M059J (cell line): Measurements from ENCODE around the gene LCE2B. TPM values are rescaled to one million over a fixed set of nuclear protein-coding genes. Genes with fewer than 3 reads are reported as not detected.
"Not testable (repeated sequence)": the region's sequence is repeated elsewhere in the genome, so short reads cannot be mapped to it uniquely, and the experiment has no call there.

ENCODE experiments used
- DNase-seq: peaks from one replicate; pipeline ENCODE4 v3.0.0-alpha.2; 2012; ENCODE audit warnings: low read depth
- total RNA-seq: library from RNA; depleted of rRNA; stranded (reverse); fragments of >200 nt; shearing (Covaris generic); gene quantifications from 2 replicates; pipeline ENCODE4 v1.2.3, GENCODE V29; 2014; rRNA removed

Gene LCE2B, protein sequence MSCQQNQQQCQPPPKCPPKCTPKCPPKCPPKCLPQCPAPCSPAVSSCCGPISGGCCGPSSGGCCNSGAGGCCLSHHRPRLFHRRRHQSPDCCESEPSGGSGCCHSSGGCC
- not detected in 2 replicates for total RNA-seq

DNA sequence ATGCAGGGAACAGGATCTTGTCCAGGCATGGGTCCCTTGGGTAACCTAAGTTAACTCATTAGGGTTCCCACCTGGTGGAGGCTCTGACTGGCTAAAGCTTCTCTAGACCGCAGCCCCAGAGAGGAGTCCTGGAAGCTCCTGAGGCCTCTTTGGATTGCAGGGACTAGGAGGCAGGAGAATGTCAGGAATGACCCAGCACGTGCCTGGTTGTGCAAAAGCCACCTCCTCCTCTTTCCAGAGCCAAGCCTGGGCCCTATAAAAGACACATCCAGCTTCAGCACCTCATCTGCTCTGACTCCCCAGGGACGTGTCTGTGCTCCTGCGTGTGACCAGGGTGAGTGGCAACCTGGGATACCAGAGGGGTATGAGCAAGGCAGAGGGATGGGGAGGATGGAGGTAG, at the start of gene LCE2B:
TSS of gene LCE2B (plus strand) at position 301 of the 400 bp plus-strand sequence. CDS start 721 bp downstream, outside the sequence.
- DNase-seq, result not testable (repeated sequence)

DNA sequence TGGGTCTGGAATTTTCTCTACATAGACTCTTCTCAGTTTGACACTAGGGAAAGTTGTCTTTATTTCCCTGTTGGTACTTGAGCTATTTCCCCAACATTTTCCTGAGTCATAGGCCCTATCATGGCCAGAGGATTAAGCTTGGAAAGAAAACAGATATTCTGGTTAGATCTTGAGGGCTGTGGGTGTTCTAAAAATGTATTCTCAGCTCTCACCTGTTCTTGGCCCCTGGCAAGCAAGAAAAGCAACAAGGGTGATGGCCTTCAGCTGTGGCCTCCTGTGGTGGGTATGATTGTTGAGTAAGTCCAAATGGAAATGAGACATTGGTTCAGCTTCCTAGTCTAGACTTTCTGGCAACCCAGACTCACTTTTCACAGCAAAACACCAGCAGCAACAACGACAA, 45.6 kb upstream of the LCE2B start:
- no peak for DNase-seq

DNA sequence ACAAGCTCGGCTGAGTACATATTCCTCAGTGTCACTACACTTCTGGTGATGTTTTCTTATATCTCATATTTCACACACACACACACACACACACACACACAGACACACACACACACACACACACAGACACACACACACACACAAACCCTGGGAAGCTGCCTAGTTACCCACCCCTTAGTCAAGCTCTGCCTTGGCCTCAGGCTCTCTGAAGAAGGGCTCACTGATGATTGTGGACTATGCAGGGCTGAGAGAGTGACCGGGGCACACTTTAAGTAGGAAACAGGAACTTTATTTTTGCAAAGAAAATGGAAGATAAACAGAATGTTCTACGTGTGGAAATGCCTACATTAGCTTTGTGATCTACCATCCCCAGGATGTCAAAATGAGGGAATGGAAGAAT, 42.0 kb upstream of the LCE2B start:
- no peak for DNase-seq

DNA sequence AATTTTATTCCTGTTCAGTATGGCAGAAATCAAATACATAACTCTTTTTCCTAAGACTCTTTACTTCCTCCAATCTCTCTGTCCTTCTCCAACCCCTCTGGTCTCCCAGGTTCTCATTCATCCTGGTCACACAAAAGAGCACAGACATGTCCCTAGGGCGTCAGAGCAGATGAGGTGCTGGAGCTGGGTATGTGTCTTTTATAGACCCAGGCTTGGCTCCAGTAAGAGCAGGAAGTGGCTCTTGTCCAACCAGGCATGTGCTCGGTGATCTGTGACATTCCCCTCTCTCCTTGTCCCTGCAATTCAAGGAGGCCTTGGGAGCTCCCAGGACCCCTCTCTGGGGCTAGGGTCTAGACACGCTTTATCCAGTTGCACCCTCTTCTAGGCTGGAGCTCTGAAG, 40.8 kb upstream of the LCE2B start:
- no peak for DNase-seq

DNA sequence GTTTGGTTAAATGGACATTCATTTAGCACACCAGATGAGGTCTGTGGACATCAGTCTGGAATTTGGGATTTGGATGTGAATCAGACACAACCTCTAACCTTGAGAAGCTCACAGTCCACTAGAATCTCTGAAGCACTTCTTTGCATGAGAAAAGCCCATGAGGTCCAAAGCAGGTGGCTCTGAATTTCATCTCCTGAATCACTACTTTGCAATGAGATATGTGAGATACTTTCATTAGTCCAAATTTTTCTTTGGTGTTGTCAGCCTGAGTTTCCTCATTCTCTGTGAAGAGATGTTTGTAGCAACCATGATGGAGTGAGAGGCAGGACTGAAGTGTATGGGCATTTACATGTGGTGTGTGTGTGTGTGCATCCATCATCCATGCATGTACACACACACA, 39.3 kb upstream of the LCE2B start:
- DNase-seq, result no peak

DNA sequence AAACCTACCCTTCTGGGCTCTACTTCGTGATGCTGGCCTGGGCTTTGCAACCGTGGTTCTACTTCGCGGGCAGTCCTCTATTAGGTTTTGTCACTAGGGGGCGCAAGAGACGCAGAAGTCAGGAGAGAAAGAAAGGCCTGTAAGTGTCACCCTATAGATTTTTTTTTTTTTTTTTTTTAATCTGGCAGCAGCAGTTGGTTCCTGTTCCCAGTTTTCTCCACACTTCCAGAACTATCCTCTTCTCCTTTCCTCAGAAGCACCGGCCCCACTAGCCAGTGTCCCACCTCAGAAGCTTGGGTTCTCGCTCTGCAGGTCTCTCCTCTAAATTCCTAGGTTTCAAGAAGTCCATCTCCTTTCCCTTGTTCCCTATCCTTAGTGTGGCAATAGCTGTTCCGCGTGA, 31.8 kb upstream of the LCE2B start:
- peak; percentile 32 for DNase-seq

DNA sequence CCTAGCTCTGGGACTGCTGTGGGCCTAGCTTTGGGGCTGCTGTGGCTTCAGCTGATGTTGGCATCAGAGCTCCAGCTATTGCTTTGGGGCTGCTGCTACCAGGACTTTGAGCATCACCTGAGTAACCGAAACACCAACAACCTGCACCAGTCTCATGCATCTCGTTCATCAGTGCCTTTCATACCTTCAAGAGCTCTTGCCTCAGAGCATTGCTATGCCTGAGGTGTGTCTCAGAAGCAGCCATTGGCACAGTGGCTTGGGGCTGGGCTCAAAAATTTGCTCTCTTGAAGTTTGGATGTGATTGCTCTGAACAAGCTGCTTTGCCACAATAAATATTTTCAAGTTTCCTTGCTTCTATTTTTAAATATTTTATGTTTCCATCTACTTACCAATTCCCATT, 29.5 kb upstream of the LCE2B start:
- no peak for DNase-seq

DNA sequence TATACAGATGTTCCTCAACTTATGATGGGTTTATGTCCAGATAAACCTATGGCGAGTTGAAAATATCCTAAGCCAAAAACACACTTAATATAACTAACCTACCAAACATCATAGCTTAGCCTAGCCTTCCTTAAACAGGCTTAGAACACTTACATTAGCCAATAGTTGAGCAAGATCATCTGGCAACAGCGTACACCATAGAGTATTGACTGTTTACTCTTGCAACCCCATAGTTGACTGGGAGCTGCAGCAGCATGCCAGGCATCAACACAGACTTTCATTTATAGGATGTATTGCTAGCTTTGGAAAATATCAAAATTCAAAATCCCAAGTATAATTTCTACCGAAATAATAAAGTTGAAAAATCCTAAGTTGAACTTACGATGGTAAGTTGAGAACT, 28.2 kb upstream of the LCE2B start:
- DNase-seq, result no peak

DNA sequence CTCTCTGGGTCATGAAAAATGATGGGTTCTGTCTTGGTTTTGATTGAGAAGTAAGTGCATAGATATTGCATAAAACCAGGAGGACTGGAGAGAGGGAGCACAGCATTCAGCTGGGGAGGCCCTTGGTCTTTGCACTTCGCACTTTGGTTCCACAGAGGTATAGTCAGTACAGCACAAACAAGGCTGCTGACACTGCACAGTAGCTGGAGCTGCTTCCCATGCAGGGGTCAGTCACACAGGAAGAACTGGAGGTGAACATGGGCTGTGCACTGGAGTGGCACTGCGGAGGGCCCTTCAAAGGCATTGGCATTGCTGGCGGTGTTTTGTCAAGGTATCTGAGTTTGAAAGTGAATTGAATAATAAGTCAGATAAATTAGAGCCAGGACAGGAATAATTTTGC, 27.3 kb upstream of the LCE2B start:
- no peak for DNase-seq

DNA sequence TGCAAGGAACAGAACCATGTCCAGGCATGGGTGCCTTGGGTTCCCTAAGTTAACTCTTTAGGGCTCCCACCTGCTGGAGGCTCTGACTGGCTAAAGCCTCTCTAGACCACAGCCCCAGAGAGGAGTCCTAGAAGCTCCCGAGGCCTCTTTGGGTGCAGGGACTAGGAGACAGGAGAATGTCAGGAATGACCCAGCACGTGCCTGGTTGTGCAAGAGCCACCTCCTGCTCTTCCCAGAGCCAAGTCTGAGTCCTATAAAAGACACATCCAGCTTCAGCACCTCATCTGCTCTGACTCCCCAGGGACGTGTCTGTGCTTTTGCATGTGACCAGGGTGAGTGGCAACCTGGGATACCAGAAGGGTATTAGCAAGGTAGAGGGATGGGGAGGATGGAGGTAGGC, 22.8 kb upstream of the LCE2B start, which contains the start of gene LCE2D:
TSS of gene LCE2D (plus strand) at position 283 of the 400 bp plus-strand sequence. CDS start 726 bp downstream, outside the sequence.
- no peak for DNase-seq

DNA sequence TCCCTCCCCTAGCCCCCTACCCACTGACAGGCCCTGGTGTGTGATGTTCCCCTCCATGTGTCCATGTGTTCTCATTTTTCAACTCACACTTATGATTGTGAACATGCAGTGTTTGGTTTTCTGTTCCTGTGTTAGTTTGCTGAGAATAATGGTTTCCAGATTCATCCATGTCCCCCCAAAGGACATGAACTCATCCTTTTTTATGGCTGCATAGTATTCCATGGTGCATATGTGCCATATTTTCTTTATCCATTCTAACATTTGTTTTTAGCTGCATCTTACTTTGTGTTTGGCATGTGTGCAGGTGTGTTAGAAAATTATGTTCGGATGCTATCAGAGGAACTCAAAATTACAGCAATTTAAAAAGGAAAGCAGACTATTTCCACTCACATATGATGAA, 19.8 kb upstream of the LCE2B start:
- not testable (repeated sequence) for DNase-seq

DNA sequence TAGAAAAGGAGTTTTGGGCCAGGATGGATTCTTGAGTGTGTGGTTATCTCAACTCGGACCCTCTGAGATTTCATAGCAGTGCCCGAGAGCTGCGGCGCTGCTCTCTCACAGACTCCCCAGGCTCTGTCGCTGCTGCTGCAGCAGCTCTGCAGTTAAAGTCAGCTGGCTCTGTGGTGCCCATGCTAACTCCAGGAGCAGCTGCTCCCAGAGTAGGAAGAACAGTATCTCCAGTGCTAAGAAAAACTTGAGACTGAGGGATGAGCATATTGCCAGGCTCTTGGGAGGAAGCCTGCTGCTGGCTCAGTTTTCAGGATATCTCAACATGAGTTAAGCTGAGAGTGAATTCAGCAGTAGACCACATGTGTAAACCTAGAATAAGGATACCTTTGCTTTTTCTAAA, 18.3 kb upstream of the LCE2B start:
- no peak for DNase-seq

DNA sequence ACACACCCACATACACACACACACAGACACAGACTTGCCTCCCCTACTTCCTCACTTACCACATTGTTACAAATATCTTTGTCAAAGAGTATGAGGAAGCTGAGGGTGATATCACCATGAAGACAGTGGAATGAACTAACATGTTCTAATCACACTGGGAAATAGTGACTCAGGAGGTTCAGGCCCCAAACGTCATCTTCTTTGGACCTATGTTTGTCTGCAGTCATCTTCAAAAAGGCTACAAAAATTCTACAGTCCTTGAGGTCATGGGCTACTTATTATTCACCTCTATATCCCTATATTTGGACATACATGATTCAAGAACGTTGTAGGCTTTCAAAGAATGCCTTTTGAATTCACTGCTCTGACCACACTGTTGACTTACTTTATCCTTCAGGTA, 12.9 kb upstream of the LCE2B start:
- no peak for DNase-seq

DNA sequence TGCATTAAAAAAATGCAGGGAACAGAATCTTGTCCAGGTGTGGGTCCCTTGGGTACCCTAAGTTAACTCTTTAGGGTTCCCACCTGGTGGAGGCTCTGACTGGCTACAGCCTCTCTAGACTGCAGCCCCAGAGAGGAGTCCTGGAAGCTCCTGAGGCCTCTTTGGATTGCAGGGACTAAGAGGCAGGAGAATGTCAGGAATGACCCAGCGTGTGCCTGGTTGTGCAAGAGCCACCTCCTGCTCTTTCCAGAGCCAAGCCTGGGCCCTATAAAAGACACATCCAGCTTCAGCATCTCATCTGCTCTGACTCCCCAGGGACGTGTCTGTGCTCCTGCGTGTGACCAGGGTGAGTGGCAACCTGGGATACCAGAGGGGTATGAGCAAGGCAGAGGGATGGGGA, 10.9 kb upstream of the LCE2B start, which contains the start of gene LCE2C:
TSS of gene LCE2C (plus strand) at position 297 of the 400 bp plus-strand sequence. CDS start 737 bp downstream, outside the sequence.
- not testable (repeated sequence) for DNase-seq

DNA sequence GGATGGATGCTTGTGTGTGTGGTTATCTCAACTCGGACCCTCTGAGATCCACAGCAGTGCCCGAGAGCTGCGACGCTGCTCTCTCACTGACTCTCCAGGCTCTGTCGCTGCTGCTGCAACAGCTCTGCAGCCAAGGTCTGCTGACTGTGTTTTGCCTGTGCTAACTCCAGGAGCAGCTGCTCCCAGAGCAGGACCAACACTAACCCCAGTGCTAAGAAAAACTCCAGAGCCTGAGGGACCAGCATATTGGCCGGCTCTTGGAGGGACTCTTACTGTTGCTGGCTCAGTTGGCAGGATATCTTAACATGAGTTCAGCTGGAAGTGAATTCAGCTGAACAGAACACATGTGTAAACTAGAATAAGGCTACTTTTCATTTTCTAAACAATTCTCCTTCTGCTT, 6.5 kb upstream of the LCE2B start:
- no peak for DNase-seq

DNA sequence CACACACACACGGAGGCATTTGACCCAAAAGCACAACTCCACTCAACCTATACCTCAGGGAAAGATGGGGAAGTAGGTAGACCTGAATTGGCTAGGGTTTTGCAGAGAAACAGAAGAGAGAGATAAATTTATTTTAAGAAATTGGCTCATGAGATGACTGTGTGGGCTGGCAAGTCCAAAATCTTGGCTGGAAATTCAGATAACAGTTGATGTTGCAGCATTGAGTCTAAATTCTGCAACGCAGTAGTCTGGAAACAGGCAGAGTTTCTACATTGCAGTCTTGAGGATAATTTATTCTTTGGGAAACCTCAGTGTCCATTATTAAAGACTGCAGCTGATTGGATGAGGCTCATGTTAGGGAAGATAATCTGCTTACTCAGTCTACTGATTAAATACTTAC, 4.3 kb upstream of the LCE2B start:
- no peak for DNase-seq

DNA sequence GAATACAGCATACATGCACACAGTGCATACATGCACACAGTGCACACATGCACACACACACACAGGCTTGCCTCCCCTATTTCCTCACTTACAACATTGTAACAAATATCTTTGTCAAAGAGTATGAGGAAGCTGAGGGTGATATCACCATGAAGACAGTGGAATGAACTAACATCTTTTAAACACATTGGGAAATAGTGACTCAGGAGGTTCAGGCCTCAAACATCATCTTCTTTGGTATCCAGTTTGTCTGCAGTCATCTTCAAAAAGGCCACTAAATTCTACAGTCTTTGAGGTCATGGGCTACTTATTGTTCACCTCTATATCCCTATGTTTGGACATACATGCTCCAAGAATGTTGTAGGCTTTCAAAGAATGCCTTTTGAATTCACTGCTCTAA, 2.1 kb upstream of the LCE2B start:
- DNase-seq, result no peak

DNA sequence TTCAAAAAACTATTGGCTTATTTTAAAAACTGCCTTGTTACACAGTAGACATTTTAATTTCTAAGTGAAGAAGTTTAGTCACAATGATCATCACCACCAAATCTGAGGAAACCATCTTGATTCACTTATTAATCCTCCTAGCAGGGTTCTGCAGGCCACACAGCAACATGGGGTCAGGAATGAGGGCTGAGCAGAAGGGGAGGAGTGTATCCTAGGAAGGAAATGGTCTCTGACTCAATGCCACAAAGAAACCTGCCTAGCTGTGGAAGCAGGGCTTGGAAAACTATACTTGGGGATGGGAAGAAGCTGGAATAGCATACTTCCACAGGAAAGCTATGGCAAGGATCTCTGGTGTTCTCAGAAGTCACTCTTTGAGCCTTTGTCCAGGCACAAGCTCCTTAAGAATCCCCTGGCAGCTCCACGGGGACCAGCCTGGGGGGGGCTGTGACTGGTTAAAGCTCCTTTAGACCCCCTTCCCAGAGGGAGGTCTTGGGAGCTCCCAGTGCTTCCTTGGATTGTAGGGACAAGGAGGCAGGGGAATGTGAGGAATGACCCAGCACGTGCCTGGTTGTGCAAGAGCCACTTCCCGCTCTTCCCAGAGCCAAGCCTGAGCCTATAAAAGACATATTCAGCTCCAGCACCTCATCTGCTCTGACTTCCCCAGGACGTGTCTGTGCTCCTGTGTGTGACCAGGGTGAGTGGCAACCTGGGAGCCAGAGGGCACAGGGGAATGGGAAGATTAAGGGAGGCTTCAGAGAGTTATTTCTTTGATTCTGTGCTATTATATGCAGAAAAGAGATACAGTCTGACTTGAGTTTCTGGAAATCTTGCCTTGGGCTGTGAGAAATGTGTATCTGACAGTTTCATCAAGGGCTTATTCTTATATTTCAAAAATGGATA, 12.0 kb downstream of the LCE2B start, which contains the start of gene LCE2A:
TSS of gene LCE2A (plus strand) at position 645 of the 900 bp plus-strand sequence. CDS start 557 bp downstream, outside the sequence.
- peak; percentile 2 for DNase-seq

DNA sequence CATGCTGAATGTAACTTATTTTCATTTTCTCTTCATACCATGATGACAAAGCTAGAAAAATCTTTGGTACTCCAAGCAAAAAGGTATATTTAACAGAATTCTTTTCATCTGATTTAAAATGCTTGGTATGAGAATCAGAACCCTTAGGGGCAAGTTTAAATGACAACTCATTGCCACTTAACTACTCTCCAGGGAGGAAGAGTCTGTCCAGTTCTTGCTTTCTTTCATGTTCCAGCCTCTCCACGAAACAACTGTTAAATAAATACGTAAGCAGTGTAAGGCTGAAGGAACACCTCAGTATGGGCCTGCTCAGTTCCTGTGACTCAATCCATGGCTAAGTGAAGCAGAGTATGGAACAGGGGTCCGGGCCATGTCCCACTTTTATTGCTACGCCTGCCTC, 13.8 kb downstream of the LCE2B start:
- DNase-seq, result peak; percentile 3

DNA sequence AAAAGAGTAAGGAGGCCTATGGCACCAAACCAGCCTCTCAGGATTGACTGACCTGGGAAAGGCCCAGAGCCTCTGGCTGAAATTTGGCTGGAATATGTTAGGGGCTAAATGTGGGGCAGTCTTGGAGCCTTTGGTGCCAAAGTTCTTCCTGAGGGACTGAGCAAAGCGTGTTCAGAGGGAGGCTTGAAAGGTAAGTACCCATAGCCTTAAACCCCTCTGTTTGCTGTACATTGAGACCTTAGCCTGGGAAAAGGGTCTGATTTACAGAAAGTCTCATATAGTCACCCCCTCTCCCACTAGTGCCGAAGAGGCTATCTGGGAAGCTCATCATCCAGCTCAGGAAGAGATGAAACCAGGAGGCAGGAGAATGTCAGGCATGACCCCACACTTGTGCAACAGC, 21.9 kb downstream of the LCE2B start, which contains the start of gene LCE4A:
TSS of gene LCE4A (plus strand) at position 301 of the 400 bp plus-strand sequence. CDS start 916 bp downstream, outside the sequence.
- no peak for DNase-seq

DNA sequence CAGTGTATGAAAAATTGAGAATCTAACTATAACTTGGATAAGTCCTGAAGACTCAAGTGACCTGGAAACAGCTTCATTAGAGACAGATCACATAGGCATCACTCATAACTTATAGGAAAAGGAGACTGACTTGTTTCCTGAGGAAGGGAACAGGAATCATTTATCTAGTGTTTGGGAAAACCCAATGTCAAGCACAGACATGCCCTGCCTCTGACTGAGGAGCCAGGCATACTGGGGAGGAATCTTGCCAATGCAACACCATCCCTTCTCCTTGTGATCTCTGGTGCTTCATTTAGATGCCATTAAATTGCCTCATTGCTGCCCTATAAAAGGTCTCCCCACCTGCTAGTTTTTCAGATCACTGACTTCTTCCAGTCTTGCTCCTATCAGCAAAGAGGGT, 32.3 kb downstream of the LCE2B start:
- DNase-seq, result no peak

DNA sequence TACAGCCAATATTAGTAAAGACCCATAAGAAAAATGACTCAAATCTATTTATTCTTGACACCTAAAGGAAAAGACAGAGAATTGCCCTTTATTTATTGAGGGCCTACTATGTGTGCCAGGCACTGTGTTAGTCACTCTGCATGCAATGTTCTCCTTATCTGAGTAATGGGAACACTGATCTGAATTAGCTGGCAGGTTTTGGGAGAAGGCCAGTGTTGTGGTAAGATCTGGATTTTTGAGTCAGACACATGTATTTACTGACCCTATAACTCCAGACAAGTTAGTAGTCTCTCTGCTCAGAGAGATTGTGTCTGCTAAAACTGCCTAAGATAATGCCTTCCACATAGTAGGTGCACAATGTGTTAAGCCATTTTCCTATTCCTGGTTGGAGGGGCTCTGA, 39.3 kb downstream of the LCE2B start:
- no peak for DNase-seq

DNA sequence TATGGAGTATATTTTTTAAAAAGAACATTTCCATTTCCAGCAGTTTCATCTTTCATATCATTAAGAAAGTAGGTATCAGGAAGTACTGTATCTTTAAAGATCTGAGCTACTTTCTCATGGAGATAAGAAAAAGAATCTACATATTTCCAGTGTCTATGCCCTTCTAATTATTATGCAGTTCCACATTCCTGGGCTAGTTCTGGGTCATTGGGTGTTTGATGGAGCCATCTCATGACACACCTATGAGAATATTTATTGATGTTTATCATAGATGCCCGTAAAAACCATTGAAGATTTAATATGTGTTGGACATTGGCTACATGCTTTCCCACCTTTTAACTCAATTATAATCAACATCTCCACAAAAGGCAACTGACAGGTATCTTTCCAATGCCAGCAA, 43.1 kb downstream of the LCE2B start:
- DNase-seq, result no peak
